Endometrium (tissue), 2 donors: Measurements from ENCODE around the gene PTCH2.

Experiments
- FAIRE-seq: peaks from 2 replicates; lab custom pipeline; 2012; peaks lifted over from hg19 to GRCh38; lab: Jason Lieb, UNC
- donor health status: control.
- donor health status: control.

PTCH2 gene, protein sequence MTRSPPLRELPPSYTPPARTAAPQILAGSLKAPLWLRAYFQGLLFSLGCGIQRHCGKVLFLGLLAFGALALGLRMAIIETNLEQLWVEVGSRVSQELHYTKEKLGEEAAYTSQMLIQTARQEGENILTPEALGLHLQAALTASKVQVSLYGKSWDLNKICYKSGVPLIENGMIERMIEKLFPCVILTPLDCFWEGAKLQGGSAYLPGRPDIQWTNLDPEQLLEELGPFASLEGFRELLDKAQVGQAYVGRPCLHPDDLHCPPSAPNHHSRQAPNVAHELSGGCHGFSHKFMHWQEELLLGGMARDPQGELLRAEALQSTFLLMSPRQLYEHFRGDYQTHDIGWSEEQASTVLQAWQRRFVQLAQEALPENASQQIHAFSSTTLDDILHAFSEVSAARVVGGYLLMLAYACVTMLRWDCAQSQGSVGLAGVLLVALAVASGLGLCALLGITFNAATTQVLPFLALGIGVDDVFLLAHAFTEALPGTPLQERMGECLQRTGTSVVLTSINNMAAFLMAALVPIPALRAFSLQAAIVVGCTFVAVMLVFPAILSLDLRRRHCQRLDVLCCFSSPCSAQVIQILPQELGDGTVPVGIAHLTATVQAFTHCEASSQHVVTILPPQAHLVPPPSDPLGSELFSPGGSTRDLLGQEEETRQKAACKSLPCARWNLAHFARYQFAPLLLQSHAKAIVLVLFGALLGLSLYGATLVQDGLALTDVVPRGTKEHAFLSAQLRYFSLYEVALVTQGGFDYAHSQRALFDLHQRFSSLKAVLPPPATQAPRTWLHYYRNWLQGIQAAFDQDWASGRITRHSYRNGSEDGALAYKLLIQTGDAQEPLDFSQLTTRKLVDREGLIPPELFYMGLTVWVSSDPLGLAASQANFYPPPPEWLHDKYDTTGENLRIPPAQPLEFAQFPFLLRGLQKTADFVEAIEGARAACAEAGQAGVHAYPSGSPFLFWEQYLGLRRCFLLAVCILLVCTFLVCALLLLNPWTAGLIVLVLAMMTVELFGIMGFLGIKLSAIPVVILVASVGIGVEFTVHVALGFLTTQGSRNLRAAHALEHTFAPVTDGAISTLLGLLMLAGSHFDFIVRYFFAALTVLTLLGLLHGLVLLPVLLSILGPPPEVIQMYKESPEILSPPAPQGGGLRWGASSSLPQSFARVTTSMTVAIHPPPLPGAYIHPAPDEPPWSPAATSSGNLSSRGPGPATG

DNA sequence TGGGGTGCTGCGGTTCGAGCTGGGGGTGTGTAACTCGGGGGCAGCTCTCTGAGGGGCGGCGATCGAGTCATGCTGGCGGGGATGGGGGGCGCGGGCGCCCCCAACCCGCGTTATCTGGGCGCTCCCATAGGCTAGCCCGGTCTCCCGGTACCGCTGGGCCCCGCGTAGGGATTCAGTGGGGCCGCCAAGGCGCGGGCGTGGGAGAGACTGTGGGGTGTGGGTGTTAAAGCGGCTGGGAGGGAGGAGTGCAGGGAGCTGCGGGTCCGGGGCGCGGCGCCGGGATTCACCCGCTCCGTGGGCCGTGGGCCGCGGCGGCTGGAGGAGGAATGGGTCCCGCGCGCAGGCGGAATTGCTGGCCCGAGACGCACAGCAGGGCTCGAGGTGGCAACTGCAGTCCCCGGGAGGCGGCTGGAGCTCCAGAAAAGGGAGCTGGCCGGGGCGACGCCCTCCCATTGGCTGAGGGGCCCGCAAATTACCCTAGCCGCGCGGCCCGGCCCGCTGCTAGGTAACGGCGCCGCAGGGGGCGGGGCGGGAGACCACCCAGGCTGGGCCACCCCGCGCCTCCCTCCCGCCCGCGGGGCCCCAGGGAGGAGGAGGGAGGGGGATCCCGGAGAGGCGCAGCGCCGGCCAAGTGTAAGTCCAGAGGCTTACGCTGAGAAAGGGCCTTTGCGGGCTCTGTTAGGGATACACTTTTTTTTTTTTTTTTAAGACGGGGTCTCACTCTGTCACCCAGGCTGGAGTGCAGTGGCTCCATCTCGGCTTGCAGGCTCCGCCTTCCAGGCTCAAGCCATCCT, at the start of gene PTCH2:
Gene PTCH2 (minus strand): TSS at position 392 of the 794 bp plus-strand sequence. CDS start 321 bp downstream, at position 71.
- FAIRE-seq: no peak

GRCh38 chr1:44890007-44890406, 47.0 kb upstream of the PTCH2 start:
- FAIRE-seq: no peak

- peak; percentile 57 for FAIRE-seq
Observed at GRCh38 chr1:44885406-44885805, 42.4 kb upstream of the PTCH2 start.

DNA sequence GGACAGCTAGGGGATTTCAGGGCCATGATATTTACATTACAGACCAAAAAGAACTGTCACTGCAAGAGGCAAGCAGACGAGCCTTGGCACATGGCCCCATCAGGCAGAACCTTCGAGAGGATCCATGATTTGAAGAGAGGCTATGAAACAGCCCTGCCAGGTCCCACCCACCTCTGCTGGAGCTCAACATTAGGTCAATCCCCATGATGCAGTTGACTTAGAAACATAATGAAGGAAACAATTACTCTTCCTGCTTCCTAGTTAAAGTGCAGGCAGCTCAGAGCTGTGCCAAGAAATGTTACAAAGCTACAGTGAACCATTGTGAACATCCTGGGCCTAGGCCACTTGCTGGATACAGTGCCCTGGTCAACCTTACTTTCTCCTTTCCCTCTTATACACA, 41.7 kb upstream of the PTCH2 start:
- FAIRE-seq: no peak

GRCh38 chr1:44881011-44881632, 38.1 kb upstream of the PTCH2 start:
- FAIRE-seq: no peak

DNA sequence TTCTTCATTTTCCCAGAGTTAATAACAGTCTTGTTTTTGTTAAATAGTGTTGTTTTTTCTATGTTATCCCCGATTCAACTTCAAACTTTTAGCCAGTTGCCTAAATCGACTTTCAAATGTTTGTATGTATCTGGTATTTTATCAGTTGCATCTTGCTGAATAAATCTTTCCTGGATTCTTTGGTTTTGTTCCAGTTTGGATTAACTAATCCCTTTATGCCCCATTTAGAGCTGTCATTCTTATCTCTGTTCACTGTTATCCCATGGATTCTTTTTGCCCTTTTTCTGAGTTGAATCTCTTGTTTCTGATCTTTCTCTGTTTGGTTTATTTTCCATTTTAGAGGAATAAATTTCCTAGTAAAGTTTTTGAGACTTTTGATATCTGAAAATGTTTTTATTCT, 31.1 kb upstream of the PTCH2 start:
- no peak for FAIRE-seq

GRCh38 chr1:44870096-44870495, 27.0 kb upstream of the PTCH2 start:
- no peak for FAIRE-seq

DNA sequence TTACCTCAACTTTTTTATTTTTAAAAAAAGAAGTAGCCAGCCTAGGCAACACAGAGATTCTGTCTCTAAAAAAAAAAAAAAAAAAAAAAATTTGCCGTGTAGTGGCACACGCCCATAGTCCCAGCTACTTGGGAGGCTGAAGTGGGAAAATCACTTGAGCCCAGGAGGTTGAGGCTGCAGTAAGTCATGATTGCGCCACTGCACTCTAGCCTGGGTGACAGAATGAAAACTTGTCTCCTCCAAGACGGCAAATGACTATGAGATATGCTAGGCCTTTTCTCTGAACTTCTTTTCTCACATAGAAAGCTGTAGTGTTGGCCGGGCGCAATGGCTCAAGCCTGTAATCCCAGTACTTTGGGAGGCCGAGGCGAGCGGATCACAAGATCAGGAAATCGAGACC, 24.7 kb upstream of the PTCH2 start:
- no peak for FAIRE-seq

DNA sequence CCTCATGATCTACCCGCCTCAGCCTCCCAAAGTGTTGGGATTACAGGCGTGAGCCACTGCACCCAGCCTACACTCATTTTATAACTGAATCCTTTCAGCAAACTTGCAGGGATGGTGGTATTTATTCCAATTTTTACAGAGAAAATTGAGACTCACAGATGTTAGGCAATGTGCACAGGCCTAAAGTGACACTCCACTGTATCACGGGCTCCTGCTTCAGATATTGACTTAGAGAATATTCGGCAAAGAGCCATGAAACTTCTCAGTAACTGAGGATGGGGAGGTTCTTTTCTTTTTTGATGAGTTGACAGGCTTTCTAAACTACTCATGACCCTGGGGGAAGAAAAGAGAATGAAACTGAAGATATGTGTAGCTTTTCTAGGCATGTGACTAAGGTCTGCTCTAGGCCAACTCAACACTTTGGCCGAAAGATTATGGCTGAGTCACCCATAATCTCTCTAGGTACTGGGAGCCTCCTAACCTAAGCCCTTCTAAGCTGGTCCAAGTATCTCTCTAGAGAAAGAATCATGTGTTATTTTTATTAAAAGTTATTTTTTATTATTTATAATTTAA, 19.9 kb upstream of the PTCH2 start:
- no peak for FAIRE-seq

DNA sequence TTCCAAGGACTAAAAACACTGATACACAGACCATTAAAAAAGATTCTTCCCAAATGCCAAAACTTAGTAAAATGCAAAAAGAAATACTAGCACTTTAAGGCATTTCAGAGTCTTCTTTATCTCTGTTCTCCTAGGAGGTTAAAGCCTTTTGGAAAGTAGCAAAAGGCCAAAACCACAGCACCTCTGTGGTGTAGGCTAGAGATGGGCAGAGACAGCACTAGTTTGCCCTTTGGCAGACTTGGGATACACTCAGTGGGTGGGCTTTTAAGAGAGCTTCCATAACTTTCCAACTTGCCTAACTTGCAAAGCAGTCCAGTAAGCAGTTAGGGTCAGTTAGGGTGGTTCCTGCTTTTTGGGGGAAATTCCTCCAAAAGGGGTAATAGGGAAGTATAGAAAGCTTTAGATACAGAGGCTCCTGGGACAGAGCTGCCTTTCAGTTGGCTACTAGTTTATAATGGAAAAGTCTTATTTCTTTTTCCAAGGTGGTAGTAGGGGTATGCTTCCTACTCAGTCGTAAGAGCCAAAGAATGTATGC, 17.9 kb upstream of the PTCH2 start:
- FAIRE-seq: no peak

- FAIRE-seq: no peak
Observed at GRCh38 chr1:44860331-44860730, 17.3 kb upstream of the PTCH2 start.

- FAIRE-seq: no peak
Observed at GRCh38 chr1:44857446-44857845, 14.4 kb upstream of the PTCH2 start.

- FAIRE-seq: no peak
Observed at GRCh38 chr1:44855742-44856141, 12.7 kb upstream of the PTCH2 start.

- FAIRE-seq: no peak
Observed at GRCh38 chr1:44854970-44855369, 11.9 kb upstream of the PTCH2 start.

DNA sequence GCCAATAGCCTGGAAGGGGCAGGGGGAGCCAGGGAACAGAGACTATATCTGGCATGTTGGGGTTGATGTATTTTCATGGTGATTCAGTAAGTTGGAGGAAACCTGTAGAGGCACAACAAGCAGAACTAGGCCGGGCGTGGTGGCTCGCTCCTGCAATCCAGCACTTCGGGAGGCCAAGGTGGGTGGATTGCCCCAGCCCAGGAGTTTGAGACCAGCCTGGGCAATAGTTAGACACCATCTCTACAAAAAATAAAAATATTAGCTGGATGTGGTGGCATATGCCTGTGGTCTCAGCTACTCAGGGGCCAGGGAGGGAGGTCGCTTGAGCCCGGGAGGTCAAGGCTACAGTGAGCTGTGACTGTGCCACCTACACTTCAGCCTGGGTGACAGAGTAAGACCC, 10.1 kb upstream of the PTCH2 start:
- no peak for FAIRE-seq

GRCh38 chr1:44851308-44851707, 8.3 kb upstream of the PTCH2 start:
- no peak for FAIRE-seq

- FAIRE-seq: no peak
Observed at GRCh38 chr1:44849575-44850132, 6.6 kb upstream of the PTCH2 start.

- FAIRE-seq: no peak
Observed at GRCh38 chr1:44848456-44849181, 5.6 kb upstream of the PTCH2 start.

- no peak for FAIRE-seq
Observed at GRCh38 chr1:44847845-44848244, 4.8 kb upstream of the PTCH2 start.

DNA sequence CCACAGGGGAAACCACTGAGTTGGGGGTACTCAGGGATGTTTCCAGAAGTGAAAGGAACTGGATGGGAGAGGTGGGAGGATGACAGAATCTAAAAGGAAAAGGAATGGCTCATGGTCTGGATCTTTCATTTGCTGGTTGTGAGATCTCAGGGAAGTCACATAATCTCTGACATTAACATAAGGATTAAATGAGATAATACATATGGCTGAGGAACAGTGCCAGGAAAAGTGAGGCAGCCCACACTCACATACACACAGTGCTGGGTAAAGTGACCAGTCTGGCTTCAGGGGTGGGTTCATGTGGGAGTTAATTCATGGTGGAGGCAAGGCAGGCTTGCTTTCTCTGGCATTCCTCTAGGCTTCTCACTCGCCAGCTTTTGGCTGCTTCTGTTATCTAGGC, 3.9 kb upstream of the PTCH2 start:
- no peak for FAIRE-seq
